ENCODE measurements around the gene ATXN10. TPM values are rescaled to one million over a fixed set of nuclear protein-coding genes. Genes with fewer than 3 reads are reported as not detected.

Gene ATXN10
- total and polyA plus RNA-seq, 2 donors (not counting 1 experiment from before 2014, with no cell fraction given), result 52.3 to 95.5 TPM

- Histone ChIP-seq H3K27ac (ENCODE audit: low read length in 2 of 2) (no peak overlapping the region), H3K9ac (ENCODE audit: low read length) (no peak overlapping the region), H3K4me1 (ENCODE audit: control insufficient read depth in 2 of 2, insufficient read depth in 2 of 2, low read length in 2 of 2) (no peaks in the 10 kb centered on the region), H2AFZ (ENCODE audit: insufficient read depth, low read depth, low read length, poor library complexity, severe bottlenecking) (no peak overlapping the region), H3K27me3 (replicated peaks in 1 of 4; ENCODE audit: control extremely low read depth in 1 of 4, control insufficient read depth in 3 of 4, insufficient read depth in 4 of 4, low read length in 3 of 4) (no peaks in the 10 kb centered on the region), H3K4me3 (ENCODE audit: control extremely low read depth in 1 of 5, extremely low read depth in 1 of 5, insufficient read depth in 1 of 5, low read depth in 2 of 5, low read length in 4 of 5) (no peak overlapping the region), H3K9me3 (ENCODE audit: control extremely low read depth in 1 of 3, control insufficient read depth in 2 of 3, insufficient read depth in 1 of 3, low read length in 2 of 3) (no peaks in the 10 kb centered on the region), H3K36me3 (replicated peaks in 1 of 2; ENCODE audit: control extremely low read depth in 1 of 2, control insufficient read depth in 1 of 2, extremely low read depth in 1 of 2, insufficient read depth in 2 of 2, low read length in 1 of 2) (peaks cover 2 to 9% of the 10 kb centered on the region in 2 experiments), H3K4me2 (replicated peaks; ENCODE audit: low read depth, low read length, poor library complexity, severe bottlenecking) (no peak overlapping the region), H3K79me2 (ENCODE audit: control insufficient read depth, insufficient read depth, low read length) (no peaks in the 10 kb centered on the region), H4K20me1 (ENCODE audit: control insufficient read depth, insufficient read depth, low read length, poor library complexity, severe bottlenecking) (no peaks in the 10 kb centered on the region)
- no peak overlapping the region for H3K4me3 Mint-ChIP-seq
- TF ChIP-seq EZH2 (IDR thresholded peaks at IDR 0.05; ENCODE audit: borderline replicate concordance, insufficient read depth, low read depth, low read length, poor library complexity, severe bottlenecking) (no peak), CTCF (IDR thresholded peaks at IDR 0.05) (no peak)
- intact Hi-C loops (cut with micrococcal nuclease), result no loop called here
- H3K4me1 Mint-ChIP-seq, result no peaks in the 10 kb centered on the region
- no peaks in the 10 kb centered on the region for H3K9me3 Mint-ChIP-seq (ENCODE audit: insufficient read depth)
- 95% methylated on average over 7 of the region's 8 CpGs for WGBS (ENCODE audit: insufficient coverage)
- ATAC-seq (ENCODE audit: low read depth) (no peak), DNase-seq (no peak)
- H3K27ac Mint-ChIP-seq, result no peak overlapping the region
- ChIA-PET CTCF (no interaction called here), POLR2A (no interaction called here)
- no peaks in the 10 kb centered on the region for H3K27me3 Mint-ChIP-seq
Measured at GRCh38 chr22:45816776-45817175, 145.1 kb downstream of the ATXN10 start.

- Histone ChIP-seq H3K4me1 (ENCODE audit: control insufficient read depth in 2 of 2, insufficient read depth in 2 of 2, low read length in 2 of 2) (no peaks in the 10 kb centered on the region), H3K9ac (ENCODE audit: low read length) (no peak overlapping the region), H3K4me2 (replicated peaks; ENCODE audit: low read depth, low read length, poor library complexity, severe bottlenecking) (no peak overlapping the region), H3K9me3 (ENCODE audit: control extremely low read depth in 1 of 3, control insufficient read depth in 2 of 3, insufficient read depth in 1 of 3, low read length in 2 of 3) (no peaks in the 10 kb centered on the region), H3K4me3 (ENCODE audit: control extremely low read depth in 1 of 5, extremely low read depth in 1 of 5, insufficient read depth in 1 of 5, low read depth in 2 of 5, low read length in 4 of 5) (no peak overlapping the region), H2AFZ (ENCODE audit: insufficient read depth, low read depth, low read length, poor library complexity, severe bottlenecking) (no peak overlapping the region), H3K27me3 (replicated peaks in 1 of 4; ENCODE audit: control extremely low read depth in 1 of 4, control insufficient read depth in 3 of 4, insufficient read depth in 4 of 4, low read length in 3 of 4) (no peaks in the 10 kb centered on the region), H3K36me3 (replicated peaks in 1 of 2; ENCODE audit: control extremely low read depth in 1 of 2, control insufficient read depth in 1 of 2, extremely low read depth in 1 of 2, insufficient read depth in 2 of 2, low read length in 1 of 2) (peaks cover 2 to 7% of the 10 kb centered on the region in 2 experiments), H3K27ac (ENCODE audit: low read length in 2 of 2) (no peak overlapping the region), H3K79me2 (ENCODE audit: control insufficient read depth, insufficient read depth, low read length) (no peaks in the 10 kb centered on the region), H4K20me1 (ENCODE audit: control insufficient read depth, insufficient read depth, low read length, poor library complexity, severe bottlenecking) (no peaks in the 10 kb centered on the region)
- H3K27me3 Mint-ChIP-seq, result no peaks in the 10 kb centered on the region
- TF ChIP-seq CTCF (IDR thresholded peaks at IDR 0.05), result no peak
- TF ChIP-seq EZH2 (IDR thresholded peaks at IDR 0.05; ENCODE audit: borderline replicate concordance, insufficient read depth, low read depth, low read length, poor library complexity, severe bottlenecking), result no peak
- H3K4me3 Mint-ChIP-seq, result no peak overlapping the region
- no peaks in the 10 kb centered on the region for H3K9me3 Mint-ChIP-seq (ENCODE audit: insufficient read depth)
- intact Hi-C loops (cut with micrococcal nuclease), result no loop called here
- H3K27ac Mint-ChIP-seq, result no peak overlapping the region
- no peaks in the 10 kb centered on the region for H3K4me1 Mint-ChIP-seq
- CTCF ChIA-PET, result interaction anchor here (1.3 kb wide), 1 partner anchor 87 kb away, joined by 3 read pairs; no protein-coding TSS in a partner anchor
- no peak for DNase-seq
- POLR2A ChIA-PET, result no interaction called here
- no peak for ATAC-seq (ENCODE audit: low read depth)
- 93% methylated on average over 5 of the region's 8 CpGs for WGBS (ENCODE audit: insufficient coverage)
Measured at GRCh38 chr22:45817745-45818423, 146.2 kb downstream of the ATXN10 start.
